NCI-H1048 (cell line): ENCODE results near the gene MYO7B.

Experiments used
- DNase-seq: peaks from one replicate; lab custom pipeline; 2025; lab: John Stamatoyannopoulos, UW

The MYO7B gene

DNA sequence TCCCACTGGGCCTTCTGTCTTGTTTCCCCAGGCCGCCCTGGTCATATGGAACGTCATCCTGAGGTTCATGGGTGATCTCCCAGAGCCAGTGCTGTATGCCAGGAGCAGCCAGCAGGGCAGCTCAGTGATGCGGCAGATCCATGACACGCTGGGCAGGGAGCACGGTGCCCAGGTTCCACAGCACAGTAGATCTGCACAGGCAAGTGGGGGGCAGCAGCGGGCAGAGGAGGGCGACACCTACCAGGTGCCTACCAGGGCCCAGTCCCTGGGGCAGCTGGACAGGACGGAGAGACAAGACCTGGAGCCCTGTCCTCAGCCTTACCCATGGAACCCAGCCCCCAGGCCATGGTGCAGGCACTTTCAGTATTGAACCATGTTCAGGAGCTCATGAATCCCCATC is 74.3 kb downstream of the MYO7B start:
- DNase-seq = no peak

DNA sequence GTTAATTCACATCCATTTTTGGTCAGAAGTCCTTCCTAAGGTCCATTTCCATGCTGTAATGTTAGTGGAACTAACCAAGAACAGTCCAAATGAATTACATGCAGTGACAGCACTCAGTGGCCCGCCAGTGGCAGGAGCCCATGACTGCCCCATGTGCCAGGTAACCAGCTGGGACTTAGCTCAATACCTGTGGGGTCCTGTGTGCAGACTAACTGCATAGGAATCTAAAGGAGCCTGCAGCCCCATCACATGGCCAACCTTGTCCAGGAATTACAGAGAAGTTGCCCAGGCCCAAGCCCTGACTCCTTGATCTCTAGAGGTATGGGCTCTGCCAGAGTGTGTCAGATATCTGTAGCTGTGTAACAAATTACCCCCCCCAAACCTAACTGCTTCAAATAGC is 75.1 kb downstream of the MYO7B start:
- DNase-seq = no peak

DNA sequence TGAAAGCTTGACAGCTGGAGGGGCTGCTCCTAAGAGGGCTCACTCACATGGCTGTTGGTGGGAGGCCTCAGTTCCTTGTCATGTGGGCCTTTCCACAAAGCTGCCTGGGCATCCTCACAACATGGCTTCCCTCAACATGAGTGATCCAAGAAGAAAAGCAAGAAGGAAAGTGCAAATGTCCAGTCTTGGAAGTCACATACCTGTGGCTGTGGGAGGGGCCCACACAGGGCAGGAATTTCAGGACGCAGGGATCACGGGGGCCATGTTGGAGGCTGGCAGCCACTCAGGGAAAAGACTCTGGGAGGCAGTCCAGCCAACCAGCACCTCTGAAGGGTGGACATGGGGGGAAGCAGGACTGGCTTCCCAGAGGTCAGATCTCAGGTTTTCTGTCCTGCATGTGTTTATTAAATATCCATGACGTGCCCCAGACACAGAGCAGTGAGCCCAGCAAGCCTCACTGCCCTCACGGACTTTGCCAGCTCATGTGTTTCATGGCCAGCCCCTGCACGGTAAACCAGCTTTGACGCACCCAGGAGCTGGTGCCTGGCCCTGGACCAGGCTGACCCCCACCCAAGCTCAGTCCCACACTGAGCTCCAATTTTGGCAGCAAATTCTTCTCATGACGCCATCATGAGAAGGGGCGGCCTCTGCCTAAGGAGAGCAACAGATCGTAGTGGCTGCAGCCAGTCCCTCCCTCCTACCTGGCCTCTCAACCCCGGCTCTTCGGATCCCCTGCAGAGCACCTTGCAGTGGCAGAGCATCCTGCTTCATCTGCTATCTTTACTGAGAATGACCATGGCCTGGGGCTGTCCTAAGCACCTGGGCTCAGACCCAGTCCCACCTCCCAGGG is 75.8 kb downstream of the MYO7B start:
- no peak for DNase-seq

DNA sequence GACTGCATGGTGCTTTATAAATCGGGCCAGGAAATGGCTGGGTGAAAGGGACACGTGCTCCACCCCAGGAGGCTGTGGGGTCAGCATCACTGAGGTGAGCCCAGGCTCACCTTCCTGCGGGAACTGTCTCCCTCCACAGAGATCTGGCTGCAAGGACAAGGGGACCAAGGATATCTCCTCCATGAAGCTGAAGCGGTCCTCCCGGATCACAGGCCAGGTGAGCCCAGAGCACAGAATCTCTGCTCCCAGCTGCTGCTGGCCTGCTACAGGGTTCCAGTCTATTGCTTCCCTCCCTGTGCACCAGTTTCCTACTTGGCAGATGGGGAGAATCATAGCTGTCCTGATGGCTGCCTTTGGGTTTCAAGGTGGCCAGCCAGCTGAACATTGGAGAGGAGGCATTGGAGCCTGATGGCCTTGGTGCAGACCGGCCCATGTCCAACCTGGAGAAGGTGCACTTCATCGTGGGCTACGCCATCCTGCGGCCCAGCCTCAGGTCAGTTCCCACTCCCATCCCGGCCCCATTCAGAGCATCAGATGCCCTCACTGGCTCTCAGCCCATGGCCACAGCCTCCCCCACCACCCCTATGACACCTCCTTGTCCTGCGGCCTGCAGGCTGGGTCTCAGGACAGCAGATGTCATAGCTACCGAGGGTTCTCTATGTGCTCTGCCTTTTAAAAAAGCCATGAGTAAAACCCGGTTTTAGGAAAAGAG is 76.8 kb downstream of the MYO7B start:
- DNase-seq = no peak

DNA sequence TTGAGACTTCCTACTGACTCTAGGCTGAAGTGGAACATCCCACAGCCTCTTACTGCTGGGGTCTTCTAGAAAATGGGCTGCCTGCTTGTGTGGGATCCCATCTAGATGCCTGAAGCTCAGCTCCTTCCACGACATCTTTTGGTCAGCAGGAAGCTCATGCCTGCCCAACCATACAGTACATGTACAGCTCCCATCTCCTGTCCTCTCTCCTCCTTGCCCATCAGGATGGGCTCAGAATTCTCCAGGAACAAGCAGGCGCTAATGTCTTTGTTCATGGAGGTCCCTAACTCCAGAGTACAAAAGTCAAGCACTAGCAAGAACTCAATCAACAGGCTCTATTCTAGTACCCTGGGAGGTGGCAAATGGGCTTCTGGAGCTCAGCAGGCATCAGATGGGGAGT is 78.8 kb downstream of the MYO7B start:
- no peak for DNase-seq

DNA sequence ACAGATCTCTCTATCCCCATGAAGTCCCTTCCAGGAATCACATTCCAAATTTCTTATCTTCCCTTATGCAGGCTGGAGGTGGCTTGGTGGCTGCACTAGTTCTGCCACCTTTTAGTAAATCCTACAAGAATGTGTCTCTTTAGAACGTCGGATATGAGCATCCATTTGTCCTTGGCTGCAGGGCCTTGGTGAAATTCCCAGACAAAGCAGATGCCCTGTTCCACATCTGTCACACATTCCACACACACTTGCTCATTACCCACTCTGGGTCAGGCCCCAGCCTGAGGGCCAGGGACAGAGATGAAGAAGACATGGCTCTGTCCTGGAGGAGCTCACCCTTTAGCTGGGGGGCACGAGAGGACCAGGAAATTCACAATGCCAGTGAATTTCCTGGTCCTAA is 79.2 kb downstream of the MYO7B start:
- no peak for DNase-seq

DNA sequence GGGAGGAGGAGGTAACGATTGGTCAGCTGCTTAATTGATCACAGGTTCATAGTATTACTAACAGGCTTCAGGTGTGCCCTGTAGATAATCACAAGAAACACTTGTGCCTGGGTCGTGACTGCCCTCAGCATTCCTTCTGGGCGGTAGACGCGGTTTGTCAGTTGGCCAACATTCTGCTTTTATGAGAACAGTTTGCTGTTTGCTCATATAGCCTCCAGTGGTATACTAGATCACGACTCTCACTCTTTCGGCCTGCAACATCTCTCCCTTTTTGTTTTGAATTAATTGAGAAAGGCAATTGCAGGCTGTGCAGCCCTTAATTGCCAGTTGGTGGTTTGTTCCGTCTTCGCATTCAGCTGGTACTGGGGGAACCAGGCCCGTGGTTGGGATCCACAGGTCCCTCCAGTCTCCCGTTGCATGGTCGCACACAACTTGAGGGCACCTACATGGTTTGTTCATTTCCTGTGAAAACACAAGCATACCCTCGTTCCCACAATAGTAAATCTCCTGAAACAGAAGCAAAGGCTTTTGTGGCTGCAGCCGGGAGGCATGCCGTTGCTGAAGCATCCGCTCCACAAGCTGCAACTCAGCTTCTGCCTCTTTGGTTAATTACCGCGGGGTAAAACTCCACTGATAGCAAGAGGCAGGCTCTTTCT is 80.2 kb downstream of the MYO7B start:
- no peak for DNase-seq

DNA sequence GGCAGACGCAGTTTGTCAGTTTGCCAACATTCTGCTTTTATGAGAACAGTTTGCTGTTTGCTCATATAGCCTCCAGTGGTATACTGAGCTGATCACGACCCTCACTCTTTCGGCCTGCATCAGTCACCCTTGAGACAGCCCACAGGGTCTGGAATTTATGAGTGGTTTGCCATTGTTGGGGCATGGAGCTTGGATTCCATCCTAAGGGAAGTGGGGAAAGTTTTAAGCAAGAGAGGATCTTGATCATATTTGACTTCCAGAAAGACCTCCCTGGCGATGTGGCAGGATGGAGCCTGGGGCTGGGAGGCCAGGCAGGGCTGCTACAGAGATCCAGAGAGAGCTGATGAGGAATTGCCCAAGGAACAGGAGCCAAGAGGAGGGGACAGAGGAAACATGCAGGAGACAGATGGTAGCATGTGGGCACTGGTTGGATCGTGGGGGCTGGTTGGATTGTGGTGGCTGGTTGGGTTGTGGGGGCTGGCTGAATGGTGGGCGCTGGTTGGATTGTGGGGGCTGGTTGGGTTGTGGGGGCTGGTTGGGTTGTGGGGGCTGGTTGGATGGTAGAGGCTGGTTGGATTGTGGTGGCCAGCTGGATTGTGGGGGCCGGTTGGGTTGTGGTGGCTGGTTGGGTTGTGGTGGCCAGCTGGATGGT is 83.2 kb downstream of the MYO7B start:
- no peak for DNase-seq

DNA sequence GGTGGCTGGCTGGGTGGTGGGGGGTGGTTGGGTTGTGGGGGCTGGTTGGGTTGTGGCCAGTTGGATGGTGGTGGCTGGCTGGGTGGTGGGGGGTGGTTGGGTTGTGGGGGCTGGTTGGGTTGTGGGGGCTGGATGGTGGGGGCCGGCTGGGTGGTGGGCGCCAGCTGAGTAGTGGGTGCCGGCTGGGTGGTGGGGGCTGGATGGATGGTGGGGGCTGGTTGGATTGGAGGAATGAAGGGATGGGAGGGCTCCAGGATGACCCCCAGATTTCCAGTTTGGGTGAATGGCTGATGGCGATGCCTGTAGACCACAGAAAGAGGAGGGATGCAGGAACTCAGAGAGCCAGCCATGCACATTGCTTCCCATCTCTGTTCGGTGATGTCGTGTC is 83.7 kb downstream of the MYO7B start:
- DNase-seq = no peak

DNA sequence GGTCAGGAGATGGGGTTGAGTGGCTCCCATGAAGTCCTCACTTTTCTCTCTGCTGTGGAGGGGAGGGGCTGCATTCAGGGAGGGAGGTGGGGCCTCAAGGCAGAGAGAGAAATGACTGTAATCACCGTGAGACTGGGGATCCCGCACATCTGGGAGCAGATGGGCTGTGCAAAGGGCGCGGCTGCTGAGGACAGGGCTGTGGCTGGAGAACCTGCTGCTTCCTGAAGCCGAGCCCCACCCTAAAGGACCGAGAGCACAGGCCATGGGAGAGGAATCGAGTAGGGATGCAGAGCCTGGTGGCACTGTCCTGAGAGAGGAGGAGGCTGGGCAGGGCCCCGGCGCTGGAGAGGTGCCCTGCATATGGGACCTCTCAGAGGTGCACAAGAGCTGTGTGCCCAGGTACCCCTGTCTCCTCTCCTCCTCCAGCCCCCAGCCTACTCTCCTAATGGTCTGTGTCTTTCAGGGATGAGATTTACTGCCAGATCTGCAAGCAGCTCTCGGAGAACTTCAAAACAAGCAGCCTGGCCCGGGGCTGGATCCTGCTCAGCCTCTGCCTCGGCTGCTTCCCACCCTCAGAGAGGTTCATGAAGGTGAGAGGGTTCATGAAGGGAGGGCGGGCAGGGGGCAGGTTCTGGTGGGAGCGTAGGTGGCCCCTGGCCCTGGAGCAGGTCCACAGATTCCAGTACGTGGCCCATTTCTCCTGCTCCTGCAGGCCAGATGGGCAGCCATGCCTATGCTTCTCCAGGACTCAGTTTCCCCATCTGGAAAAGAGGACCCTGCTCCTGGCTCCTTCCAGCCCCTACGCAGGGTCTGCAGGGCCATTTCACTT is 84.6 kb downstream of the MYO7B start:
- no peak for DNase-seq

DNA sequence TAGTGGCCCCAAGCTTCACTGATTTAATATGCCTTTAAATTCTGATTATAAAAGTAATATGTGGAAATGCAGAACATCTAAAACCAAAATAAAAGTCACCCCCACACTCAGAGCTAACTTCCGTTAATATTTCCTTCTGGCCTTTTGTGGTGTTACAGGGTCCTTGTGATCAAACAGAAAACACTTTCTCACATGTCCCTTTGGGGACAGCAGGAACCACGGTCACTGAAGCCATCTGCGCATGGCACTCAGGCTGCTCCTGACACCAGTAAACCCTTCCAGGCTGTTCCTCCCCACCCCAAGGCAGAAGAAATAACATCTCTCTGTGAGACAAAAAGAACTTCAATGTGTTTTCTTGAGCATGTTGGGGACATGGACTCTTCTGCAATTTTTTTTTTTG is 85.4 kb downstream of the MYO7B start:
- no peak for DNase-seq

DNA sequence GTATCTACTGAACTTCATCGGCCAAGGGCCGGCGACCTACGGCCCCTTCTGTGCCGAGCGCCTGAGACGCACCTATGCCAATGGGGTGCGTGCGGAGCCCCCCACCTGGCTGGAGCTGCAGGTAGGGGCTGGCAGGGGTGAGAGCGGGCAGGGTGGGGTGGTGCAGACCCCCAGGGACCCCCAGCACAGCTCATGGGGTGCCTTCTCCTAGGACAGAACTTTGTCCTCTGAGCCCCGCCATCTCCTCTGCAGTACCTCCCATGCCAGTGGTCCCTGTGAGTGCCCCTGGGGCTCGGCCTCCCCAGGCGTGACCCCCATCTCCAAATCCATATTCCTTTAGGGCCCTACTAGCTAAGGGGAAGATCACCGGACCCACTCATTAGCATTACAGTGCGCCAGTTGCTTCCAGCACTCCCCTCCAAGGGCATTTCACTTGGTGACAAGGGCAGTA is 86.5 kb downstream of the MYO7B start:
- DNase-seq = no peak

DNA sequence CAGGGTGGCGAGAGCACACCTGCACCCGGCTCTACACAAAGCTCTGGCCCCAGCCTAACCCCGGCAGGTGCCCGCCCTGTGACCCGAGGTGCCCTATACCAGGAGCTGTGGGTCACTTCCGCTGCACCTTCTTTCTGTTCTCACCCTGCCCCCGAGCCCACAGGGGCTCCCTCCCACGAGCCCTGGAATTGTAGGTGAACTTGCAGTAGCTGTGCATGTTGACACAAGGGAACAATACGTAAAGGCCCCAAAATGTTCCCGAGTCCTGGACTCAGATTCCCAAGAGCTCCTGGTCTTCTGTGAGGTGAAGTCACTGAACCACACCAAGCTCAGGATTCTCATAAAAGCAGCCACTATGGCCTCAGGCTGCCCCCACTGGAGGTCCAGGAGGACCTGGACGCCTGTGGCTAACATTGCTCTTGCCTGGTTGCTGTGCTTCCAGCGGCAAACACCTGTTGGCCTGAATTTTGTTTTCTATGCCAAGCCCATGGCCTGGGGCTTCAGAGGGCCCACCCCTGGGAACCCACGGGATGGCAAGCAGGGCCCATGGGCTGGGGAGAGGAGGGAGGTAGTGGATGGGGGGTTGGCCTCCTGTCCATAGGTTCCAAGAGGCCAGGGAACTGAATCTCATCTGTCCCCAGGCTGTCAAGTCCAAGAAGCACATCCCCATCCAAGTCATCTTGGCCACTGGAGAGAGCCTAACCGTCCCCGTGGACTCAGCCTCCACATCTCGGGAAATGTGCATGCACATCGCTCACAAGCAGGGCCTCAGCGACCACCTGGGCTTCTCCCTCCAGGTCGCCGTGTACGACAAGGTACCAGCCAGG is 87.3 kb downstream of the MYO7B start:
- DNase-seq = no peak

DNA sequence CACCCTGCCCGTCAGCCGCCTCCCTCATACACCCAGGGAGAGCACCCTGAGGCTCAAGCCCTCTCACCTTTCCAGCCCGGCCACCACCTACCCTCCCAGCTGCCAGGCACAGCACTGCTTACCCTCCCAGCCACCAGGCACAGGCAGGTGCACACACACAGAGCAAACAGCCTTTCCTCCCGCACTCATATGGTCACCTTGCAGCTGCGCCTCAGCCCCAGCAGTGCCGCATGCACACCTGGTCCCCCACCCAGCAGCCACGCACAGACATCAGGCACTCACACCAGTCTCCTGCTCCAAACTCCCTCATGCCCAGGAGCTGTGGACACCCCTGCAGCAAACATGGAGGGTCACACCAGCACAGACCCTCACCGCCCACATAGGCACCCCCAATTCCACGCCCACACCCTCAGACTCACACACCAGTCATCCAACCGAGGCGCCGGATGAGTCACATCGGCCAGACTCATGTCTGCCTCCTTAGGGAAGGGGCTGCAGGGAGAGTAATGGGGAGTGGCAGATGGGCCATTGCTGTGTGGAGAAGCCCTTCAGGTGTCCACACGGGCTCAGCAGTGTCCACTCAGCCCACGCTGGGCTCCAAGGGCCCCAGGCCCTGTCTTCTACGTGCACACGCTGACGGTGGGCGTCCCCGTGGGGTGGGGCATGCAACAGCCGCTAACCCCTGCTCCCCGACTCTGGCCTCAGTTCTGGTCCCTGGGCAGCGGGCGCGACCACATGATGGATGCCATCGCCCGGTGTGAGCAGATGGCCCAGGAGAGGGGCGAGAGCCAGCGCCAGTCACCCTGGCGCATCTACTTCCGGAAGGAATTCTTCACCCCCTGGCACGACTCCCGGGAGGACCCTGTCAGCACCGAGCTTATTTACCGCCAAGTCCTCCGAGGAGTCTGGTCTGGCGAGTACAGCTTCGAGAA is 88.2 kb downstream of the MYO7B start:
- DNase-seq = no peak

DNA sequence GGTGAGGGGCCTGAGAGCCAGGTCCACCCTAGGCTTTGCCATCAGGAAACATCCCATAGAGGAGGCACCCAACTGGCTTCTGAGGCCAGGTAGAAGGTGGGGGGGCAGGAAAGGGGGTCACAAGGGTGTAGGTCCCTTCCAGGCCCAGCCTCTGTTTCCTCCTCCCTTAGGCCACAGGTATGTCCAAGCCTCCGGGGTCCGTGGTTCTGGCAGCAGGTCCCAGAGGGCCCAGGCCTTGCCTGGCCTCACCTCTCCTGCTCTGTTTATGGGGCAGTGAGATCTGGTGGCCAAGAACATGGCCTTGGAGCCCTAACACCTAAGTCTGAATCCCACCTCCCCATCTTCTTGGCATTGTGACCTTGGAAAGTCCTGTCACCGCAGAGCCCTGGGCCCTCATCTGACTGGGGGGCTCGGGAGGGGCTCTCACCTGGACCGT is 88.9 kb downstream of the MYO7B start:
- no peak for DNase-seq

DNA sequence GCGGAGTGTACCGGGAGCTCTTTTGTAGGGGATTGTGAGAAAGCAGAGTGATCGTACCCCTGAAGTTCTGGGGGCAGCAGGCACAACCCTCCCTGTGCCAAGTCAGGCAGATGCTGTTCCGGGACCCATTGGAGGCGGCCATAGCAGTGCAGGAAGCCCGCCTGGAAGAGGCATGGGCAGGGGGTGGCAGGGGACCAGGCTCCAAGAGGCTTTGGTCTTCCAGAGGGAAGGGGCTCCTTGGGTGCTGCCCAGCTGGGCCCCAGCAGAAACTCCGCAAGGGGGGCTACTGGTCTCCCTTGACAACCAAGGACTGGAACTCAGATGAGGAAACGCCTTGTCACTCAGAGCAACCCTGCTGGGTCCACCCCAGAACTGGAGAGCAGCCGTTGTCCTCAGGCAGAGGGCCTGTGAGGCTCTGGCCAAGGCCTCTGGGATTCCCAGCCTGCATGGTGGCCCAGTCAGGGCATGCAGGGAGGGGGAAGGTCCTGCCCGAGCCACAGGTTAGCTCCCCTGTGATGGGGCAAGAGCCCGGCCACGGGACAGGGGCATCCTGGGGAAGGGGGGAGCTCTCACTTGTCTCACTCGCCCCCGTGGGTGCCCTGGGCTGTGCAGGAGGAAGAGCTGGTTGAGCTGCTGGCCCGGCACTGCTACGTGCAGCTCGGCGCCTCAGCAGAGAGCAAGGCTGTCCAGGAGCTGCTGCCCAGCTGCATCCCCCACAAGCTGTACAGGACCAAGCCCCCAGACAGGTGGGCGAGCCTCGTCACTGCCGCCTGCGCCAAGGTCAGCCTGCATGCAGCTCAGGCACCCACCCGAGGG is 89.5 kb downstream of the MYO7B start:
- no peak for DNase-seq

DNA sequence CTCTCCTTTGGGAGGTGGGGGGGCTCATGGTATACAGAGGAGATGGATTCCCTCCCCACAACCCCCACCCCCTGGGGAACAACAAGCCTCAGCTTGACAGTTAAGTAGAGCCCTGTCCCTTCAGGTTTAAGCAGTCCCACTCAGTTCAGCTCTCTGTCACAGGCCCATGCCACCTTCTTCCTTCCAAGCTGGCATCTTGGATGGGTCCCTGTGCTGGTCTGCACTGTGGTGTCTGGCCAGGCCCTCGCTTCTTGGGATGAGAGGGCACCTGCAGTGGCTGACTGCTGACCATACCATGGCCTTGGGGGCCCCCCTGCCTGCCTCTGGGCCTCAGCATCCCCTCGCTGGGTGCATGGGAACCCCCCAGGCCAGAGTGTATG is 90.1 kb downstream of the MYO7B start:
- DNase-seq = no peak

DNA sequence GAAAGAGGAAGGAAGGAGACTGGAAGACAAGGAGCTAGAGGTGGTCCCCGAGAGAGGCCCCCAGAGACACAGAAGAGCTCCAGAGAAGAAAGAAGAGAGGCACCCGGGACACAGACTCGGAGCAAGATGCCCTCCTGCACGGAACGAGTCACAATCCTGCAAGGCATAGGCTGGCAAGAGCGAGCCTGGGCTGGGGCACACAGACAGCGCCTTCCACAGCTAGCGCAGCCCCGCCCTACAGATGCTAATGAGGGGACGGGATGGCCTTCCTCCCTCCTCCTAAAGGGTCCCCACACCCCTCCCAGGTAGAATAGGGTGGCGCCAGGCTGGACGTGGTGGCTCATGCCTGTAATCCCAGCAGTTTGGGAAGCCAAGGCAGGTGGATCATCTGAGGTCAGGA is 90.7 kb downstream of the MYO7B start:
- no peak for DNase-seq
